Measurements from ENCODE around the gene SLC41A2.
"Not testable (repeated sequence)": the region's sequence is repeated elsewhere in the genome, so short reads cannot be mapped to it uniquely, and the experiment has no call there.

The SLC41A2 gene, protein sequence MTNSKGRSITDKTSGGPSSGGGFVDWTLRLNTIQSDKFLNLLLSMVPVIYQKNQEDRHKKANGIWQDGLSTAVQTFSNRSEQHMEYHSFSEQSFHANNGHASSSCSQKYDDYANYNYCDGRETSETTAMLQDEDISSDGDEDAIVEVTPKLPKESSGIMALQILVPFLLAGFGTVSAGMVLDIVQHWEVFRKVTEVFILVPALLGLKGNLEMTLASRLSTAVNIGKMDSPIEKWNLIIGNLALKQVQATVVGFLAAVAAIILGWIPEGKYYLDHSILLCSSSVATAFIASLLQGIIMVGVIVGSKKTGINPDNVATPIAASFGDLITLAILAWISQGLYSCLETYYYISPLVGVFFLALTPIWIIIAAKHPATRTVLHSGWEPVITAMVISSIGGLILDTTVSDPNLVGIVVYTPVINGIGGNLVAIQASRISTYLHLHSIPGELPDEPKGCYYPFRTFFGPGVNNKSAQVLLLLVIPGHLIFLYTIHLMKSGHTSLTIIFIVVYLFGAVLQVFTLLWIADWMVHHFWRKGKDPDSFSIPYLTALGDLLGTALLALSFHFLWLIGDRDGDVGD

DNA sequence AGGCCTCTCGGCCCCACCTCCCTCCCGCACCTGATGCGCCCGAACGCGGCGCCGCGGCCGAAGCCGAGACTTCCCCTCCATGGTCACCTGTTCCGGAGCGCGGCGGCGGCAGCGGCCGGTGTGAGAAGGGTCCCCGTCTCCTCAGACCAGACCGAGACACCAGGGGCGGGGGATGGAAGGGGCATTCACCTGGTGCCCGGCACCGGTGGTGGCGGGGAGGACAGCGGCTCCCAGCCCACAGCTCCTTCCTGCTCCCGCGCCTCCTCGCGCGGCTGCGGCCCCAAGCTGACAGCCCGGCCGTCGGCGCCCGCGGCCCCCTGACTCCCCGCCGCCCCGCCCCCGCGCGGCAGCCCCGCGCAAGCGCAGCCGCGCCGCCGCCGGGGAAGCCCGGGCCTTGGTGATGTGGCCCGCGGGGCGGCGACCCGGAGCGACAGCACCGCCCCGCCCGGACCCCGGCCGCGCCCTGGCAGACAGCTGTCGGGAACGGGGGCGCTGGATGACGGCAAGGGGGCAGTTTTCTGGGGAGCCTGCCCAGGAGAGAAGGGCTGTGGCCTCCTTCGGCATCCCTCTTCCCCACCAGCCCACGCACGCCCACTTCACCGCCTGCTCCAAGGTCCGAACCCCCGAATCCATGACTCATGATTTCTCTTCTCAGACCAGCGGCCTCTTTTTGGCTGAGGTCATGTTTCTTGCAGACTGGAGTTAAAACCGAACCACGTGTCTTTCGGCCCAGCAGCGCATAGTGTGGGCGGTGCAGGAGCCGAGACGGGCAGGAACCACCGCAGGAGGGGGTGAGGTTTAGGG is at the start of gene SLC41A2:
Gene SLC41A2, minus strand, starts transcription at position 290 of the 804 bp plus-strand sequence. CDS start 29,763 bp downstream, outside the sequence.
- DNase-seq (ENCODE audit: low spot score): peak; percentile 98

DNA sequence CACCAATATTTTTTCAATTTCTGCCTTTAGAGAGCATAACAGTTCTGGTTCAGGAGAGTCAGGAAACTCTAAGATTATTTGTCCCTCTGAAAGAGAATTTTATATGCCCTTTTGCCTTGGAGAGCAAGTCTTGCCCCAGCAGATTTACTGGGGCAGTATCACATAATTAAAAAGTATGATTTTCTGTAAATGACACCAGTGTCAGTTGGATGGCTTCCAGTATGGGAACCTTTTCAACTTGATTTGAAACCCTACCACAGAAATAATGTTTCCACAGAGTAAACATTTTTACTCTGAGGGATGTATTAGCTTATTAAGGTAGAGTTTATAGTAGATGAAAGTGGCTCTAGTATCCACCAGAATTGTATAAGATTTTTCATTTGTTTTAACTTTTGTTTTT is 43.4 kb upstream of the SLC41A2 start:
- DNase-seq (ENCODE audit: low spot score): no peak

DNA sequence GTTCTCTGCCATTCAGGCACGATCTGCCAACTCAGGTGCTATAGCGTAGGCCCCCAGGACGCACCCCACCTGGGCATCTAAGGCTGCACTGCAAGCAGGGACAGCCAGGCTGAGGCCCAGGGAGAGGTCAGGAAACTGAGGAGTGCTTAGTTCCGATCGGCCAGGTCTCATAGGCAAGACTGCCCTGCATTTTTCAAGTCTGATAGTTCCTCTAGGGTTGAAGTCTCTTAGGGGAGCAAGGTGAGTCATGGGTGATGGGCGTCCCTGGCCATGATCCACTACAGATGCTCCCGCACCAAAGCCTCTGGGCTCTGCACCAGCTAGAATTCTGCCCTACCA is 41.2 kb upstream of the SLC41A2 start:
- no peak for DNase-seq (ENCODE audit: low spot score)

DNA sequence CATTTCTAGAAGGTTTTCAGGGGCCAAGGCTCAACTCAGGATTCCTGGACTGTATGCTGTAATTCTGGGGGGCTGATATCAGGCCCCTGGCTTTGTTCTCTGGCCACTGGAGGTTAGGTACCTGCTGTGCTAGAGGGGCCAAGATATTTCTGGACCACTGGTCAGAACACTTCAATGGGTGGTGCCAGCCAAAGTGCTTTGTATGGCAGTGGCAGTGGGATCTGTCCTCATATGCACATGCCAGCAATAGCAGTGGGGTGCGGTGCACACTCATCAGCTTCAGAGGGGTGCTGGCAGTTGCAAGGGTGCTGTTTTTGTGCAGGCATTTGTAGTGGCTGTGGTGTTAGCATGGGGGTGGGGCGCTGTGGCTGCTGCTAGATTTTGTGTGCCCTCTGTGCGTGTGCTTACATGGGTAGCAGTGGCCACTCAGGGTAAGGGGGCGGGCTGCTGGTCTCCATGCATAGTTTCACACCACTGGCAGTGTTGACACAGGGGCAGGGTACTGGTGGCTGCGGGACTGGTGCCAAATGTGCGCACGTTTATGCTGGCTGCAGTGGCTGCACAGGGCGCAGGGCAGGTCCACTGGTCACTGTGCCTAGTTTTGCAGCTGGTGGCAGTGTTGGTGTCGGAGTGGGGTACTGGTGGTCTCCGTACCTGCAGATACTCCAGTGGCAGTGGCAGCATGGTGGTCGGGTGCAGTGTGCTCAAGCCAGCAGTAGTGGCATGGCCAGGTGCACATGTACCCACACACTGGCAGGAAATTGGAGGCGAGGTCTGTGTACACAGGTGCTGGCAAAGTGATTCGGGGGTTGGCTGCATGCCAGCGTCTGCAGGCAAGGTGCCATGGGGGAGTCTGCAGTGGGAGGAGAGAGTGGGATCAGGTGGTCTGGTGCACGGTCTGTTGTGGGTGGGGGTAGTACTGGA is 40.6 kb upstream of the SLC41A2 start:
- peak; percentile 26 for DNase-seq (ENCODE audit: low spot score)

DNA sequence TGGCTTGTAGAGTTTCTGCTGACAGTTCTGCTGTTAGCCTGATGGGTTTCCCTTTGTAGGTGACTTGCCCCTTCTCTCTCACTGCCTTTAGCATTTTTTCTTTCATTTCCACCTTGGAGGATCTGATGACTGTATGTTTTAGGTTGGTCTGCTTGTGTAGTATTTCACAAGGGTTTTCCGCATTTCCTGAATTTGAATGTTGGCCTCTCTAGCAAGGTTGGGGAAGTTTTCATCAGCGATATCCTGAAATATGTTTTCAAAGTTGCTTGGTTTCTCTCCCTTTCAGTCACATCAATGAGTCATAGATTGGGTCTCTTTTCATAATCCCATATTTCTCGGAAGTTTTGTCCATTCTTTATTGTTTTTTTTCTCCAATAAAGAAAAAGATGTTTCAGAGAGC is 39.5 kb upstream of the SLC41A2 start:
- DNase-seq (ENCODE audit: low spot score): no peak

DNA sequence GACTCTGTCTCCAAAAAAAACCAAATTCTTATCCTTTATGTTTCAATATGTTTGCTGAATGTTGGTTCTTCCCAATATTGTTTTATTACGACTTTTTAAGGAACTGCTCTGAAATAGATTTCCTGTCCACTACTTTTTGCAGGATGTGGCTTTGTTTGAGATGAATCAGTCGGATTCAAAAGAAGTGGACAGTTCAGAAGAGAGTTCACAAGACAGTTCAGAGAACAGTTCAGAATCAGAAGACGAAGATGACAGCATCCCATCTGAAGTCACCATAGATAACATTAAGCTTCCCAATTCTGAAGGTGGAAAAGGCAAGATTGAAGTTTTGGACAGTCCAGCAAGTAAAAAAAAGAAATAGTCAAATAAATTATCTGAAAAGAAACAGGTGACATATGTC is 36.2 kb upstream of the SLC41A2 start:
- DNase-seq (ENCODE audit: low spot score): no peak

DNA sequence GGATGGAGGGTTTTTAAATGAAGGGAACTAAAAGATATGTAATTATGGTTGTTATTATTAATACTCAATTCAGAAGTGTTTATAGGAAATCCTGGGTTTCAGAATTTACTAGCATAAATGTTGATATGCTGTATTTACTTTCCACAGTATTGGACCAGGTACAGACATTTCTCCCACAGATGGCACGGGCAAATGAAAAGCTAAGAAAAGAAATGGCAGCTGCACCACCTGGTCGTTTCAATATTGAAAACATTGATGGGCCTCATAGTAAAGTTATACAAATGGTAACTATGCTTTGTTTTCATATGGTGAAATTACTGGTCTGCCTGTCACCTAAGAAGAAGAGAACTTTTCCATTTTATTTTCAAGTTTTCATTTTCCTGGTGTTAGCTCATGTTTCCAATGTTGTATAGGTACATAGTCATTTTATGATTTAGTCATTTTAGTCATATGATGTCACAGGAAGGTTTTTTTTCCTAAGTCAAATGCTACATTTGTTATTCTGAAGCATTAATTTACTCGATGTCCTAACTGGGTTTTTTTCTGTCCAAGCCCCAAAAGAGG is 33.6 kb upstream of the SLC41A2 start:
- no peak for DNase-seq (ENCODE audit: low spot score)

DNA sequence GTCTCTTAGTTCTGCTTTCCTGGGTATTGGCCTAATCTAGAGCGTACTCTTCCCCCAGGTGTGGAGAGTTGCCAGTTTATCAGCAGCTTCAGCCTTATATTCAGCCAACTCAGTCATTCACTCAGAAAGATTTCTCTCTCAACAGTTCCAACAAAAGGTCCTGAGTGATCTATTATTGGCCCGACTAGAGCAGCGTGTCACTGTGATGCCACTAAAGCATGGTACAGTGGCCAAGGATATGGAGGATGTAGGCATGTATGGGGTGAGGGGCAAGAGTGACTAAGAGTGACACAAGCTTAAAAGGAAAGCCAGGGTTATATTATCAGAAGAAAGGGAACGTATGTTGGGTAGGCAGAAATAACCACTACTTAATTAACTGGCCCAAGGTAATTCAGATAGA is 32.9 kb upstream of the SLC41A2 start:
- no peak for DNase-seq (ENCODE audit: low spot score)

DNA sequence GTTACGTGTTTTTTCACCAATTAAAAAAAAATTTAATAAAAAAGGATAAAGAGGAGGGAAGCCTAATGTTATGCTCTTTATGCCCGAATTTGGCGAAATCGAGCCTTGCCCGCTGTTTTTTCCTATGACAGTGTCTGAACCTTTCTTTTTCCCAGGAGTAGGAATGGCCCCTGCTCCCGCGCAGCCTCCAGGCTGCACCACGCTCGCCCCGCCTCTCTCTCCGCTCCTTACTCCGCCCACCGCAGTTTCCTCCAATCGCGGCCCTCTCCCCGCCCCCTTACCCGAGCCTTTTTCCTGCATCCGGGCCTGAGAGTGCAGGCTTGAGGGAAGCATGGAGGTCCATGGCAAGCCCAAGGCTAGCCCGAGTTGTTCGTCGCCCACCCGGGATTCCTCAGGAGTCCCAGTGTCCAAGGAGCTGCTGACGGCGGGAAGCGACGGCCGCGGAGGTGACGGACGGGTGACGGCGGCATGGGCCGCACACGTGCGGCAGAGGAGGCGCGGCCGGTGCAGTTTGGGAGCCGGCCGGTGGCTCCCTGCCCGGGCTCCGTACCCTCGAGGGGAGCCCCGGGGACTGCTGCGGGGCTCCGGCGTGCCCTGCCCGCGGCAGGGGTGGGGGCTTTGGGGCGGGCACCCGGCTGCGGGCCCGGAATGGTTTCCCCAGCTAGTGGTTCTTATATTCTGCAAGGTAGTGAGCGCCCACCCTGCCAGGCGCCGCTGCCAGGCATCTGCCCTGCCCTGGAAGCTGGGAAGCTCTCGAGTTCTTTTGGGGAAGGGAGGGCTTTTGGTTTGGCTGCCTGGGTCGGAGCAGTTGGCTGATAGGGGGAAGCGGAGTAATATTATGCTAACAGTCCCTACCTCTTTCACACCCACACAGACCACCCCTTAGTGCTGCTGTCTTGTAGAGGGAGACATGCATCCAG is 28.2 kb upstream of the SLC41A2 start, which contains the start of gene NOPCHAP1:
Gene NOPCHAP1, plus strand, starts transcription at position 295 of the 920 bp plus-strand sequence. Its CDS starts 37 bp downstream, at position 332.
- DNase-seq (ENCODE audit: low spot score): peak; percentile 97

DNA sequence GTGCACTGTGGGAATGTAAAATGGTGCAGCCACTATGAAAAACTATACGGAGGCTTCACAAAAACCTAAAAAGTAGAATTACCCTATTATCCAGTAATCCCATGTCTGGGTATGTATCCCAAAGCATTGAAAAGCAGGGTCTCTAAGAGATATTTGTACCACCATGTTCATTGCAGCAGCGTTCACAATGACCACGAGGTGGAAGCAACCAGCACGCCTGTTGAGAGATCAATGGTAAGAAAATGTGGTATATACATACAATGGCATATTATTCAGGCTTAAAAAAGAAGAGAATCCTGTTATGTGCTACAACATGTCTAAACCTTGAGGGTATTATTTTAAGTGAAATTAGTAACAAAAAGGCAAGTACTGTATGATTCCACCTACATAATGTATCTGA is 27.1 kb upstream of the SLC41A2 start:
- DNase-seq (ENCODE audit: low spot score): no peak

DNA sequence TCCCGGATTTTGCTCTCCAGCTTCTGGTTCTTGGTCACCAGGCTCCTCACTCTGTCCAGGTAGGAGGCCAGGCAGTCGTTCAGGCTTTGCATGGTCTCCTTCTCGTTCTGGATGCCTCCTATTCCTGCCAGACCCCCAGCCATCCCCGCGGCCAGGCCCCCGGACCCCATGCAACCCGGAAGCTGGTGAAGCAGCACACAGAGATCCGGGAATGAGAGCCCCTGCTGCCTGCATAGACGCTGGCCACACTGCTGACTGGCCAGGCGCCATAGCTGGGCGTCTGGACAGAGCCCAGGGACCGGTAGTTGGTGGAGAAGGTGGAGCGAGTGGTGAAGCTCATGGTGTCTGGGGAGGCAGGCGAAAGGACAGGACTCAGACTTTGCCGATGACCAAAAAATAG is 19.6 kb upstream of the SLC41A2 start:
- not testable (repeated sequence) for DNase-seq (ENCODE audit: low spot score)

DNA sequence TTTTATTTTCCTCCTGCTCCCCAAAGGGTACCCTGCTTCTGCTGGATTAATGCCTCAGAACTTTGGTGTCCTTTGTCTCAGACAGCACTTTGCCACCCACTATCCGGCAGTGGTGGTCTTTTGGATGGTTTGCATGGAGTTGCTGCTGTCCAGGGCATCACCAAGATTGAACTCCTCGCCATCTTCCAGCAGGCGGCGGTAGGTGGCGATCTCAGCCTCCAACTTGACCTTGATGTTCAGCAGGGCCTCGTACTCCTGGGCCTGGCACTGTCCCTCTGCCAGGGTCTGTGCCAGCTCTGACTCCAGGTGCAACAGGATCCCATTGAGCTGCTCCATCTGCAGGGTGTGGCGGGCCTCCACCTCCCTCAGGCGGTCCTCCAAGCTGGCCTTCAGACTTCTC is 18.6 kb upstream of the SLC41A2 start:
- no peak for DNase-seq (ENCODE audit: low spot score)

DNA sequence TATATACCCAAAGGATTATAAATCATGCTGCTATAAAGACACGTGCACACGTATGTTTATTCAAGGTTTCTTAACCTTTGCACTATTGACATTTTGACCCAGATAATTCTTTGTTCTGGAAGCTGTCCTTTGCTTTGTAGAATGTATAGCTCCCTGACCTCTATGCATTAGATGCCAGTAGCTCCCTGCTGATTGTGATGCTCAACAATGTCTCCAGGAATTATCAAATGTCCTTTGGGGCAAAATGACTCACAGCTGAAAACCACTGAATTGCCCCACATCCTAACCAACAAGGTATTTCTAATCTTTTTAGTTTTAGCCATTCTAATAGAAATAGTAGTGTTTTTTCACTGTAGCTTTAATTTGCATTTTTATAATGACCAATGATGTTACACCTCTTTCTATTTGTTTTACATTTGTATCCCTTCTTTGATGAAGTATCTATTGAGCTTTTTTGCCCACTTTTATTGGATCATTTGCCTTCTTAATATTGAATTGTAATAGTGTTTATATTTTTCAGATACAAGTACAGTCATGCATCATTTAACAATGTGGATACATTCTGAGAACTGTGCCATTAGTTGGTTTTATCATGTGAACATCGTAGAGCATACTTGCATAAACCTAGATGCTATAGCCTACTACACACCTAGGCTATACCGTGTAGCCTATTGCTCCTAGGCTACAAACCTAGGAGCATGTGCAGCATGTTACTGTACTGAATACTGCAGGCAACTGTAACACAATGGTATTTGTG is 17.7 kb upstream of the SLC41A2 start:
- DNase-seq (ENCODE audit: low spot score): no peak

DNA sequence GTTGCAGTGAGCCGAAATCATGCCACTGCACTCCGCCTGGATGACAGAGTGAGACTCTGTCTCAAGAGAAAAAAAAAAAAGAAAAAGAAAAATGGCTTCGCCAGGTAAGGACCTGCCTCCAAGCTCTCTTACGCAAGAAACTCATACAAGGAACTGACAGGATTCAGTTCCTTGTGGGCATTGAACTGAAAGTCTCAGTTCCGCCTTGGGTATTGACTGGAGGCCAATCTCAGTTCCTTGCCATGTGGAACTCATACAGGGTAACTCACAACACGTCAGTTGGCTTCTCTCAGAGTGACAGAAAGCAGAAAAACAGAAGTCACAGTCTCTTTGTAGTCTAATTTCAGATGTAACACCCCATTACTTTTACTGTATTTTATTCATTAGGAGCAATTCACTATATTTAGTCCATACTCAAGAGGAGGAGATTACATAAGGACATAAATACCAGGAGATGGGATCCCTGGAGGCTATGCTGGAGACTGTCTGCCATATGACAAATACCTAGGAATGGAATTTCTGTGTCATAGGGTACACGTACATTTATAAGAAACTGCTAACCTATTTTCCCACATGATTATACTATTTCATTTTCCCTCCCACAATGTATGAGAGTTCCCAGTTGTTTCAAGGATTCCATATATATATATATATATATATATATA is 16.7 kb upstream of the SLC41A2 start:
- DNase-seq (ENCODE audit: low spot score): no peak

DNA sequence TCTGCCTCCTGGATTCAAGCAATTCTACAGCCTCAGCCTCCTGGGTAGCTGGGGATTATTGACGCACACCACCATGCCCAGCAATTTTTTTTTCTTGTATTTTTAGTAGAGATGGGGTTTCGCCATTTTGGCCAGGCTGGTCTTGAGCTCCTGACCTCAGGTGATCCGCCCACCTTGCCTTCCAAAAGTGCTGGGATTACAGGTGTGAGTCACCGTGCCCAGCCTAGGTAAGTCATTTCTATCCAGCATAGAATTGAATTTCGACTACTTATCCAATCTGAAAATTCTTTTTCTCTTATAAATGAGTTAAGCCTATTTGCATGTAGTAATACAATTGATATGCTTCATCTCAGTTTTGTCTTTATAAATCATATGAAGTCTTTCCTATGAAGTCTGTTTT is 15.2 kb upstream of the SLC41A2 start:
- no peak for DNase-seq (ENCODE audit: low spot score)

DNA sequence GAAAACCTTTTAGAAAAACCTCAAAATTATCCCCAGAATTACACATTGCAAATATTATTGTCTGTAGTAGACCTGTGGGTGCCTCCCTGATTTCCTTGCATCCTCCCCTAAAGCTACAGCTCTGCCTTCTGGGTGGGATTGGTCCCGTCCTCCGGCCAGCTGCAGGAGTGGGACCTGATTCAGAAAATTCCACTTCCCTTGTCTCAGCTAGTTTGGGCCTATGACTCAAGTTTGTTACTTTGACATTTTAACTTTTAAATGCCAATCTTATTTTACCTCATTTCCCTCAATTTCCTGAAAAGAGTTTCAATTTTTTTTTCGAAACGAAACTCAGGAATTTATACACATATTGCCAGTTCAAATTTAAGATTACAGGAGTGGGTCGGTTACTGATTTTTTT is 13.2 kb upstream of the SLC41A2 start:
- DNase-seq (ENCODE audit: low spot score): no peak

DNA sequence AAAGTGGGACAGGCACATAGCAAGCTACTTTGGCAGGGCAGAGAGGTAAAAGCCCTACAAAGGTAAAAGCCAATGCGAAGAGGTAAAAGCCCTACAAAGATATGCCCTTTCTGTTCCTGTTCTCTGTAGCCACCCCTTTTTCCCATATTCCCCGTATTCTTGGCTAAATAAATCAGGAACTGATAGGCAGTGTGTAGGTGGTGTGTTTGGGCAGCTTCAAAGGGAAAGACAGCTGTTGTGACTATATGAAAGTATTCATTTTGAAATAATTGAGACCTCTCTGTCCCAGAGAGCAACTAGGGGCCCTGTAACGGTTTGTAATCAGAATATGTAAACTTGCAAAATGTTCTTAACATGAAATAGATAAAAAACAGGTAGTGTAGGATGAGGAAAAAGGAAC is 11.3 kb upstream of the SLC41A2 start:
- no peak for DNase-seq (ENCODE audit: low spot score)

DNA sequence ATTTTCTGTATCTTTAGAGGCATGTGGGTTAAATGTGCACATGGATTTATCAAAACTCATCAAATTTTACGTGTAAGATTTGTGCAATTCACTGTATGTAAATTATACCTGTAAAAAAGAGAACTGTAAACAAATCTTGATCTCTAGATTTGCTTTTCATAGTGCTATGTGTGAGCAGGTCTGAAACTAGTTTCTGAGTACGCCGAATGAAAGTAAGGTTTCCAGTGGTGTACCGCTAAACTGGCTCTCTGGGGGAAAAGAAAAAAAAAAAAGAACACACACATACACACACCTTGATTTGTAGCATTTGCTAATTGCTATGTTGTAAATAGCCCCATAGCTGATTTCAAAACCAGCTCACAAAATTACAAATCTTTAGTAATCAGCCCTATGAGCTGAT is 8.6 kb upstream of the SLC41A2 start:
- no peak for DNase-seq (ENCODE audit: low spot score)

DNA sequence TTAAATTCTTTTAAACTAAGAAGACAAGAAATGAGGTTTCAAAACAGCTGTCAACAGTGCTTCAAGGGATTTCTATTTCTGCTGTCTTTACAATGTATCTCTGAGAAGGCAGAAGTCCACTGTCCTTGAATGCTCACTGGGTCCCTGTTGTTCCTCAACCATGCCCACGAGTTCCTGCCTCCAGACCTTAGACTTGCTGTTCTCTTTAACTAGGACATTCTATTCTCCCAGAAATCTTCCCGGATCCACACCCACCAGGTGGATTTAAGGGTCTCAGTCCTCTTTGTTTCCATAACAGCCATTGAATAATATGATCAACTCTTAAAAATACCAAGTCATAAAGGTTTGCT is 6.7 kb upstream of the SLC41A2 start:
- no peak for DNase-seq (ENCODE audit: low spot score)

All from D341Med (cell line).